ENCODE results near the gene NACC2. TPM values are rescaled to one million over a fixed set of nuclear protein-coding genes. Genes with fewer than 3 reads are reported as not detected.

NACC2 gene
- total RNA-seq, 1 donor from 2014 or later, result 21.6 TPM

DNA sequence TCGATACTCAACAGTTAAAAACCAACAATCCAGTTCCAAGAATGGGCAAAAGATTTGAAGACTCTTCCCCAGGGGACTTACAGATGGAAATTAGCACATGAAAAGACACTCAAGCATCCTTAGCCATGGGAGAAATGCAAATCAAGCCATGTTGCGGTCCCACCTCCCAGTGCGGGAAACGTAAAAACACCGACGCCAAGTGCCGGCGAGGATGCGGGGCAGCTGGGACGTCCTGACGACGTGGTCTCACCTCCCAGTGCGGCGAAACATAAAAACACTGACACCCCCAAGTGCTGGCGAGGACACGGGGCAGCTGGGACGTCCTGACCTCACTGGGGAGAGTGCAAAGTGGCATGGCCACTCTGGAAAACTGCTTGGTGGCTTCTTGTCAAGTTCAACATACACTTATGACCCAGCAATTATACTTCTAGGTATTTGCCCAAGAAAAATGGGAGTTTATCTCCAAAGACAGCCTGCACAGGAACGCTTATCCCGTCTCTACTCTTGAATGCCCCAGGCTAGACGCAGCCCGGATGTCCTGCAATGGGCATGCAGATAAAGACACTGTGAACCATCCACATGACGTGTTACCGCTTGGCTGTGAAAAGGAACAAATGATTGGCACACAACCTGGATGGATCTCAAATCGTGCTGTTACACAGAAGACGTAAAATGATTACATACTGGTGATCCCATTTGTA lies 73.8 kb downstream of the NACC2 start:
- DNase-seq, result no peak

DNA sequence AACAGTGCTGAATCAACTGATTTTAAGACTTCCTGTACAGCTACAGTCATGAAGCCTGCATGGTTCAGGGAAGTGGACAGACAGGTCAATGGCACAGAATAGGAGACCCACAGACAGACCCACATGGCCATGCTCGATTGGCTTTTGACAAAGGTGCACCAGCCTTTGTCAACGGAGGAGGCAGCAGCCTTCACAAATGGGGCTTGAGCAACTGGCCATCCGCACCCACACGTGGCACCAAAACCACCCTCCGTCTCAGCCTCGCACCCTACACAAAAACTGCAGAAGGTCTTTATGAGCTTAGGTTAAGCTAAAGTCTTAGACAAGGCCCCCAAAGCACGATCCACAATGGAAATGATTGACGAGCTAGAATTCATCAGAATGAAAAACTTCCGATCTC lies 74.4 kb downstream of the NACC2 start:
- no peak for DNase-seq

DNA sequence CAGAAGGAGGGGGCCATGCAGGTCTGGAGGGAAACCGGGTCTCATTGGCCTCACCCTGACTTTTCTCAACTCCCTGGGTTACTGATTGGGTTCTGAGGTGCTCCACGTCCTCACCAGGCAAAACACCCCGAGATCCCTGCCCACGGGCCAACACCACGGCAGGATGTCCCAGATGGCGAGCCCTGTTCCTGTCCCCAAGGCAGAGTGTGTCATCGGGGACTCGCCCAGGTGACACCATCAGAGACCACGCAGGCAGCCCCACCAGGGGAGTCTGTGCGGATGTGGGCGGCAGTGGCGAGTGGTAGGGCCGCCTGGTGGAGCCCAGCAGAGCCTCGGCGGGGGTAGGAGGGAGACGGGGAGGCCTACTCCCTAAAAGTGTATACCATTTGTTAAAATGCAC lies 74.9 kb downstream of the NACC2 start:
- DNase-seq, result no peak

DNA sequence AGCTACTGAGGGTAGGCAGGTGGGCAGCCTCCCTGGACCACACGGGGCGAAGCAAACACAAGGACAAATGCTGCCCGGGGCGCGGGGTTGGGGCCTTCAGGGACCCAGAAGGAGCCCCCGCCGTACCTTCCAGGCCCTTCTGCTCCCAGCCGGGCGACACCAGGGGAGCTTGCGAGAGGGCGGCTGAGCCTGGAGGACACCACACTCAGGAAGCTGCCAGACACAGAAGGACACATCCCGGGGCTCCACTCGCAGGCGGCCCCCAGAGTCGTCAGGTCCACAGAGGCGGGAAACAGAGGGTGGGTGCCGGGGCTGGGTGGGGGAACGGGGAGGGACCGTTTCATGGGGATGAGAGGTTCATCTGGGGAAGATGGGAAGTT lies 75.4 kb downstream of the NACC2 start:
- no peak for DNase-seq

- DNase-seq, result no peak
Measured at GRCh38 chr9:136019041-136019680, 75.9 kb downstream of the NACC2 start.

DNA sequence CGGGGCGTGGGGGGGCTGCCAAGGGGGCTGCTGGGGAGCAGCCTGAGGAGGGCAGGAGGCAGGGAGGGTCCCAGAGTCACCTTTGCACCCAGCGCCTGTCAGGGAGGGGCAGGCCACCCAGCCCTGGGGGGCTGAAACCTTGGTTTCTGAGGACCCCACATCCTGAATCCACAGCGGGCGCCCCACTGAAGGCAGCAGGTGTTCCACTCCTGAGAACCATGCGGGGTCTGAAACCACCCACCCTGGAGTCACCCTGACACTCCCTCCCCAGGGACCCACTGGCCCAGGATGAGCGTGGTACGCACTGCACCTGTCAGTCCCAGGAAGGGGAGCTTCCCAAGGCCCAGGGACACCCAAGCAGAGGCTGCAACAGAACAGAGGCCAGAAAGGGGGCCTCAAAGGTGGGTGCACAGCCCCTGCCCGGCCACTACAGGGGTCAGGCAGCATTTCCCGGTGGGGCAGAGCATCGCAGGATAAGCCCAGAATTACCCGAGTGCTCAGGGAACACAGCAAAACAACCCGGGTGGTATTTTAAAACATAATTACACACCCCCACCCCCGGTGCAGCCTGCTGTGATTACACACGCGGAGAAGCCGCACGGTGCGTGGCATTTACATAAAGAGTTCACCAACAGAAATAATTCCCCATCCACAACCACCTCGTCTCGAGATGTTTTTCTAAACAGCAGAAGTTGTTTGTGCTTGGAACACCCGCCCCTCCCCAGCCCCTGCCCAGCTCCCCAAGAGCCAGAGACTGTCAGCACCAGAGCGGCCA lies 76.6 kb downstream of the NACC2 start:
- DNase-seq, result no peak

DNA sequence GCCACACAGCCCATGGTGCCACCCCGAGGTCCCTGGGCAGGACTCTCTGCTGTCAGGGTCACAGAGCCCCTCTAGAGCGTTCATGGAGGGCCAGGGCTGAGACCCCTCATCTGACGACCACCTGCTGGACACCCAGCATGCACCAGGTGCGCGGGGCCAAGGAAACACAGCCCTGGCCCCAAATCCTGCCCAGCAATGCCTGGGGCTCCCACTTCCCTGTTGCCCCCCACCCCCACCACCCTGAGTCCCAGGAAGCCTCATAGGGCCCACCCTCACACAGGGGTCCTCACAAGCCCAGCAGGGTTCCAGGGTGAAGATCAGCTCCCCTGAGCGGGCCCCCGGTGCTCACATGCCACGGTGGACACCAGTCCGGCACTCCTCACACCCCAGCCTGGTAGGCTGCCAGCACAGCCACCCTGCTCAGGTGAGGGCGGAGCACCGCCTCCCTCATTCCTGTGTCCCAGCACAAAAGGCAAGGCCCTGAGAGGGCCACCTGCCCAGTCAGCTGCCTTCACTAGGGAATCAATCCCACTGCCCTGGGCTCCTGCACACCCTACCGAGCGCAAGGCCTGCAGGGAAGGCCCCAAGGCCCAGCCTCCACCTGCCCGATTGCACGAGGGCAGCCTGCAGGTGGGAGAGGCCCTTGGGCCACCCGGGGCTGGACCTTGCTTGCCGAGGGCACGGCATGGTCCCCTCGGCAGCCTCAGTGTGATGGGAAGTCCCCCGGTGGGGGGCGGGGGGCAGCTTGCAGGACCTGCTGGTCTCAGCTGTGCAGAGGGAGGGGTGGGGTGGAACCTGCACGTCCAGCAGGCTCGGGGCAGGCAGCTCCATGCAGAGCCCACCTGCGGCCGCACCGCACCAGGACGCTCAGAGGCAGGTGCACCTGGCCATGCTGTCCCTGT lies 77.5 kb downstream of the NACC2 start:
- no peak for DNase-seq

DNA sequence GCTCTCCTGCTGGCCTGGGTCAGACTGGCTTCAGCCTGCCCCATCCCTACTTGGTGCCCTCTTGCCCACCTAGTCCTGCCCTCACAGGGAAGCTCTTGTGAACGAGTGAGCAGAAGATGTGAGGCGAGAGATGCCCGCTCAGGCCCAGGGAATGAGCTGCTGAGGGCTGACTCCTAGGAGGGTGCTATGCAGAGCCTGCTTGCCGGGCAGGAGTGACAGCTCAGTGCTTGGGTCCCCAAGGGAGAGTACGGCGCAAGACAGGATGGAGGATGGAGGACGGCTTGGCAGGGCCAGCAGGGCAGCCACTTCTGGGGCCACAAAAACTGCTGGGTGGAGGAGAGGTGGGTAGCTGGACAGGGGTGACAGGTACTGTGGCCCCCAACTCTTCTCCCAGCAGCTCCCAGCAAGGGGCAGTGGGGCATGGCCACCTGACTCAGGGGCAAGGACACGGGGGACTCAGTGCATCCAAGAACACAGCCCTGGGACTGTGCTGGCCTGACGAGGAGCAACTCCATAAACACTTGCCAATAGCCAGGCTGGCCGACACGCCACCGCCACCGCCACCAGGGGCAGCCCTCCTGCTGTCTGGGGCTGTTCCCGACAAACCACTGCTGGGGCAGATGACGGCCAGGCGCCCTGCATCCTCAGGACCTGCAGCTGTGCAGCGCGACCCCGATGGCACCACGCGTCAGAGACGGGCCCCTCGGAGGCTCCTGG lies 78.4 kb downstream of the NACC2 start:
- DNase-seq, result no peak

GRCh38 chr9:136015656-136016571 lies 79.2 kb downstream of the NACC2 start:
- DNase-seq, result no peak

- DNase-seq, result no peak
Measured at GRCh38 chr9:136014924-136015633, 80.0 kb downstream of the NACC2 start.

DNA sequence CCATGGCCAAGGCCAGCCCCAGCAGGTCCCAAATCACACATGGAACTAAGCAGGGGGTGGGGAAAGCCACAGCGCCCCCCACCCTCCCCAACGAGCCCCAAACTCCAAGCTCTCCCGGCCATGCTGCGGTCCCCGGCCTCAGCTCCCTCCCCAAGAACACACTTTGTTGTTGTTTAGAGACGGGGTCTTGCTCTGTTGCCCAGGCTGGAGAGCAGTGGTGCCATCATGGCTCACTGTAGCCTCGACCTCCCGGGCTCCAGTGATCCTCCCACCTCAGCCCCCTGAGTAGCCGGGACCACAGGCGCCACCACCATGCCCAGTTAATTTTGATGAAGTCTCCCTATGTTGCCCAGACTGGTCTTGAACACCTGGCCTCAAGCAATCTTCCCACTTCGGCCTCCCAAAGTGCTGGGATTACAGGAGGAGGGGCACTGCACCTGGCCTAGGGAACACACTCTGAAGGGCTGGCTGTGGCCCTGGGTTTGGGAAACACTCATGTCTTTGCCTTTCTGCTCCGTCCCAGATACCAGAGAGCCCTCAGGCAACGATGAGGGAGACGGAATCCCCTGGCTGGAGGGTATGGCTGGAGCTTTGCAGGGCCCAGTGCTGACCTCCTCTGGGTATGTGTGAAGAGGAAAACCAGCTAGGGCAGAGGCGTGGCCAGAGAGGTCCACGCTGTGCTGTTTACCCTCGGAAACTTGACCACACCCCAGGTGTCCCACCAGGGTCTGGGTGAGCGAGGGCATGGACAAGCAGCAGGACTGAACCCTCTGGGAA lies 80.8 kb downstream of the NACC2 start:
- DNase-seq, result no peak

DNA sequence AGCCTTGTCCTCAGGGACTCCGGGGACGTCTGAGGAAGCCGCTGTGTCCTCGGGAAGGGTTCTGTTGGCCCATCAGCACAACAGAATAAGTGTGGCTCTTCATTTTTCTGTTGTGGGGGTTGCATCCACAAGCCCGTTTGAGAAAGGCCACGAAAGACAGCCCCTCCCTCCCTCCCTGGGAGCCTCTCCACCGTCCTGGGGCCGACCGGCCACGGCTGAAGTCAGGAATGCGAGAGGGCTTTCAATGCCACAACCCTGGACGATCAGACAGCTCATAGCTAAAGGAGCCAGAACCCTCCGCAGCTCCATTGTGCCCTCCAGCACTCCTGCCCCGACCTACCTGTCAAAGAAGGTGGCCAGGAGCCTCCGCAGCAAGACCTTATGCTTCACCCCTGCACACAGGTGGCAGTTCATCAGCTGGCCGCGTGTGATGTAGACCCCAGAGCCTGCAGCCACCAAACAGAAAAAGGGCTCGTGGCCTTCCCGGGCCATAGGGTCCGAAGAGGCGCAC lies 81.5 kb downstream of the NACC2 start:
- DNase-seq, result no peak

DNA sequence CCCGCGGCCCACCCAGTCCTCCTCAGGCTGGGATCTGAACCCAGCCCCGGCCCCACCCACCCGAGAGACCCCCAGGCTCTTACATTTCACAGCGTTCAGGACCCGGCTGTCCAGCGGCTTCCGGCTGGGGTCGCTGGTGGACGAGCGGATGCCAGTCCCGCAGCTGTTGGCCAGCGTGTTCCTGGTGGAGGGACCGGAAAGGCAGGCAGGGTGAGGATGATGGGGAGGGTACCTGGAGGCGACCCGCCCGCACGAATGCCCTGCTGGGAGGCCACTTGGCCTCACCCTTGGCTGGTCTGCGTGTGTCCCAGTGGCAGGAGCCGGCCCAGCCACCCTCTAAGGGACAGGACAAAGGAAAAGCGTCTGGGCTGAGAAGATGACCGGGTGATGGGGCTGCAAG lies 82.0 kb downstream of the NACC2 start:
- no peak for DNase-seq

DNA sequence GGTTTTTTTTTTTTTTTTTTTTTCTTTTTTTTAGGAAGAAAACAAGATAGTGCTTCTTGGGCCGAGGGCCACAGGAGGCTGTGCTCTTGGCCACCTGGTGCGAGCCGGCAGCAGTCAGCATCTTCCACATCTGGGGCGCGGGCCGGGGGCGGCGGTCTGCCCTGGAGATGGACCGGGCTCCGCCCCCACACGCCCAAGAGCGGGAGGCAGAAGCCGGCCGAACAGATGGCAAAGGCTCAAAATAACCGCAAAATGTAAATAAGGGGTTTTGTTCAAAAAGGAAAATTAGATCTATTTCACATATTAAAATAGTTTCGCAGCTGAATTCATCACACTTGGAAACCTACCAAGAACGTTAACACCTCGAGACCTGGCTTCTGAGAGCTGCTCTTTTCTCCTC lies 82.4 kb downstream of the NACC2 start:
- DNase-seq, result no peak

DNA sequence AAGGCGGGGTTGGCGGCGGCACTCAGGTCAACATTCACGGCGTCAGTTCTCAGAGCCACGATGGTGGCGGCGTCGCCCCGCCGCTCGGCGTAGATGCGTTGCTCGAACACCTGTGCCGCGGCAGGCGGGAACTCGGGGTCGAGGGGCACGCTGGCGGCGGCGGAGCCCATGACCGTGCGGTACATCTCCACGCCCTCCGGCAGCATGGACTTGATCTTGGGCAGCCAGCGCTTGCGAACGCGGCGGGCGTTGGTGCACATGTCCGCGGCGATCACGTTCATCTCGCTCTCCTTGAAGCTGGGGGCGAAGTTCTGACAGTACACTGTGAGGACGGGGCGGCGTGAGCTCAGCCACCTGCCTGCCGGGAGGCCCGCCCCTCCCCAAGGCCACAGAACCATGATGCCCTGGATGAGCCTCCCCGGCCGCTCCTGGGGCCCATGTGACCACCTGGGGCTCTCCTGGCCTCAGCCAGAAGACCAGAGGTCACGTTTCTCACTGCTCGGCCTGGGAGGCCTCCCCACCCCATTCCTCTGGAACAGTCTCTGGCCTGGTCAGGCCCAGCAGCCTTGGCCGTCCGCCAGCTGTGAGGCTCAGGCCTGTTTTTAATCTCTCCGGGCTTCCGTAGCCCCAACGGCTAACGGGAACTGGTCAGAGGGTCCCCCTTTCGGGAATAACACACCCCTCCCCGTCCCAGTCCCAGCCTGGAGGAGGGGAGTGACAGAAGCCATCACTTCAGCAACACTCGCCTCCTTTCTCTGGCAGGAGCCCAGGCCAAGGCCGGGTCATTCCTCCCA lies 83.2 kb downstream of the NACC2 start:
- DNase-seq, result peak; percentile 86

- no peak for DNase-seq
Measured at GRCh38 chr9:136011376-136011702, 83.8 kb downstream of the NACC2 start.

DNA sequence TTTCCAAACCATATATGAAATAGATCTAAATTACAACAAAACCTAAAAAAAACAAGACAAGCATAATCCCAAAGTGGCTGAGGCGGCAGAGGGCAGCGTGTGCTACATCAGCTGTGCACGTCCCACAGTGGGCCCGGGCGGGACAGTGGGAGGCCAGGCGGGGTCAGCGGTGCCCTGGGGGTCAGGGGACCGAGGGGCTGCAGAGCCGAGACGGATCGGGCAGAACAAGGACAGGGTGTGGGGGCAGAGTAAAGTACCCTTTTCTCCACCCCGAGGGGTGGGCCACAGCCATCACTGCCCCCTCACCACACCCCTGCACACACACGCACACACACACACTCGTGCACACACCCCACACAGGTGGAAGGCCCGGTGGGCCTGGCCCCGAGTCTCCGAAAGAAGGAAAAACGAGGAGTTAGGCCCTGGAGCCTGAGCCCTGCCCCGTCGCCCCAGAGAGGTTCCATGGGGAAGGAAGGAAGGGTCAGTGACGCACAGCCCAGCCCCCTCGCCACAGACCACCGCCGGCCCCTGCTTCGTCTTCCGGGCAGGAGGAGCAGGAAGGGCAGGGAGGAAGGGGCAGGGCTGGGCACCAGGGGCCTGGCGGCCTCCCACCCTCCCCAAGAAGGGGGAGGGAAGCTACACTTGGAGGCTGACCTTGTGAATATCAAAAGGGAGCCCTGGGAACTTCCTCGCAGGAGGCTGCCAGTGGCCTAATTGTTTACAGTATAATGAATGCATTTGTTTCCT lies 84.3 kb downstream of the NACC2 start:
- DNase-seq, result peak; percentile 75

DNA sequence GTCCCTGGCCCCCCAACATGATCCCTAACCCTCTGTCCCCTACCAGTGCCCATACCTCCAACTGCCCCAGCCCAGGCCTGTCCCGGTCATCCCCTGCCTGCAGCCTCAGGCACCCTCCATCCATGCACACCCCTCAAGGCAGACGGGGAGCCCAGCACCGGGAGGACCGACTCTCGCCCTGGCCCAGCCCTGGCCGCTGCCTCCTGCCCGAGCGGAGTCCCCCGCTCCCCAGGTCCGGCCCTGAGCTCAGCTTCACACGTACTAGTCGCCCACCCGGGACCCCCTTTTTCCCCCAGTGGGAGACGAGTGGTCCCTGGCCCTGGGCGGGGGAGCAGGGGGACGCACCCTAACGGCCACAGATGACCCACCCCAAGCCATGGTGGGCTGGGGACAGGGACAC lies 84.9 kb downstream of the NACC2 start:
- no peak for DNase-seq
